Activated CD8-positive, alpha-beta memory T cell treated with anti-CD3 and anti-CD28 coated beads, Interleukin-2, amount 10 ng/mL, durations not matched to agents 7 days and 5 days (primary cell): ENCODE data around the gene SIK3. TPM values are rescaled to one million over a fixed set of nuclear protein-coding genes. Genes with fewer than 3 reads are reported as not detected.
A peak's percentile ranks its signal among the peaks of the same experiment; 100 is the strongest.

Experiments
- ATAC-seq: fragments of 150-1000 bp; cut with Tn5 transposase; one replicate; pipeline ENCODE4 v1.10.0; 2021; ENCODE audit warnings: moderate library complexity
- CTCF ChIA-PET: fragments of 350-600 bp; sonication (Branson Sonifier 250); formaldehyde crosslinking; loops from one replicate; lab custom pipeline; 2021; ENCODE audit warnings: antibody characterized with exemption; lab: Charles Lee
- DNase-seq: peaks from one replicate; pipeline ENCODE4 v3.0.0-alpha.2; 2020
- H3K27ac Mint-ChIP-seq: one replicate; pipeline ENCODE4 v1.8.0; 2021; ENCODE audit warnings: mild to moderate bottlenecking, mixed read lengths
- H3K27me3 Mint-ChIP-seq: one replicate; pipeline ENCODE4 v1.8.0; 2021; ENCODE audit warnings: mixed read lengths
- H3K36me3 Mint-ChIP-seq: one replicate; pipeline ENCODE4 v1.8.0; 2021; ENCODE audit warnings: mild to moderate bottlenecking, mixed read lengths
- H3K4me1 Mint-ChIP-seq: one replicate; pipeline ENCODE4 v1.8.0; 2021; ENCODE audit warnings: mixed read lengths
- H3K4me3 Mint-ChIP-seq: one replicate; pipeline ENCODE4 v1.8.0; 2021; ENCODE audit warnings: mild to moderate bottlenecking, moderate library complexity, mixed read lengths
- H3K9me3 Mint-ChIP-seq: one replicate; pipeline ENCODE4 v1.8.0; 2022; ENCODE audit warnings: low read depth, mixed read lengths
- total RNA-seq, 2 experiments: library from RNA; stranded (reverse); gene quantifications; one replicate each; pipeline ENCODE4 v1.2.3, GENCODE V29; 2021

The SIK3 gene
- total RNA-seq, 2 experiments from 2014 or later: 31.0 to 38.3 TPM

GRCh38 chr11:117097389-117098268, 599 bp downstream of the SIK3 start:
- H3K36me3 Mint-ChIP-seq: peaks cover 5% of the 10 kb centered on the region
- ATAC-seq: peak; percentile 22
- CTCF ChIA-PET: interaction anchor here (0.6 to 4.3 kb wide), 14 partner anchors 8 to 310 kb away, joined by 3 to 24 read pairs (median 4); partner anchors contain the start of genes APOA5, PAFAH1B2 and ZPR1
- peak overlapping the region; percentile 90 for H3K27ac Mint-ChIP-seq
- peaks cover 52% of the 10 kb centered on the region for H3K4me1 Mint-ChIP-seq
- no peaks in the 10 kb centered on the region for H3K27me3 Mint-ChIP-seq
- H3K4me3 Mint-ChIP-seq: peak overlapping the region; percentile 86
- DNase-seq: peak; percentile 51
- H3K9me3 Mint-ChIP-seq: no peaks in the 10 kb centered on the region

- peak overlapping the region; percentile 86 for H3K4me3 Mint-ChIP-seq
- H3K9me3 Mint-ChIP-seq: peaks cover 3% of the 10 kb centered on the region
- H3K27ac Mint-ChIP-seq: peak overlapping the region; percentile 90
- DNase-seq: no peak
- peaks cover 11% of the 10 kb centered on the region for H3K36me3 Mint-ChIP-seq
- no peaks in the 10 kb centered on the region for H3K27me3 Mint-ChIP-seq
- H3K4me1 Mint-ChIP-seq: peaks cover 58% of the 10 kb centered on the region
- CTCF ChIA-PET: interaction anchor here (0.8 to 4.3 kb wide), 12 partner anchors 9 to 305 kb away, joined by 3 to 24 read pairs (median 4); partner anchors contain the start of genes APOA5 and PAFAH1B2
- no peak for ATAC-seq
These were observed 1.2 kb downstream of the SIK3 start for GRCh38 chr11:117097014-117097388.

GRCh38 chr11:117096201-117096991, 1.8 kb downstream of the SIK3 start:
- ATAC-seq: peak; percentile 8
- H3K36me3 Mint-ChIP-seq: peaks cover 17% of the 10 kb centered on the region
- peak overlapping the region; percentile 86 for H3K4me3 Mint-ChIP-seq
- peaks cover 4% of the 10 kb centered on the region for H3K9me3 Mint-ChIP-seq
- H3K4me1 Mint-ChIP-seq: peaks cover 64% of the 10 kb centered on the region
- CTCF ChIA-PET: interaction anchor here (0.8 to 4.3 kb wide), 13 partner anchors 10 to 309 kb away, joined by 3 to 24 read pairs (median 4); partner anchors contain the start of genes APOA5, PAFAH1B2 and ZPR1
- peak; percentile 57 for DNase-seq
- H3K27me3 Mint-ChIP-seq: no peaks in the 10 kb centered on the region
- H3K27ac Mint-ChIP-seq: peak overlapping the region; percentile 90

- H3K4me3 Mint-ChIP-seq: peak overlapping the region; percentile 86
- peaks cover 4% of the 10 kb centered on the region for H3K9me3 Mint-ChIP-seq
- H3K4me1 Mint-ChIP-seq: peaks cover 69% of the 10 kb centered on the region
- peaks cover 19% of the 10 kb centered on the region for H3K36me3 Mint-ChIP-seq
- DNase-seq (no peak), ATAC-seq (peak; percentile 3)
- no peaks in the 10 kb centered on the region for H3K27me3 Mint-ChIP-seq
- H3K27ac Mint-ChIP-seq: peak overlapping the region; percentile 90
- CTCF ChIA-PET: interaction anchor here (1.0 to 2.6 kb wide), 10 partner anchors 10 to 308 kb away, joined by 3 to 9 read pairs (median 4); partner anchors contain the start of genes PAFAH1B2 and ZPR1
These were observed 2.7 kb downstream of the SIK3 start for GRCh38 chr11:117095284-117096161.

GRCh38 chr11:117094776-117095175, 3.5 kb downstream of the SIK3 start:
- CTCF ChIA-PET: interaction anchor here (0.7 to 2.6 kb wide), 9 partner anchors 11 to 307 kb away, joined by 3 to 9 read pairs (median 4); partner anchors contain the start of gene ZPR1
- Mint-ChIP-seq H3K4me1 (peaks cover 74% of the 10 kb centered on the region), H3K4me3 (peak overlapping the region; percentile 50), H3K27ac (peak overlapping the region; percentile 90), H3K9me3 (peaks cover 4% of the 10 kb centered on the region), H3K27me3 (no peaks in the 10 kb centered on the region), H3K36me3 (peaks cover 23% of the 10 kb centered on the region)
- ATAC-seq (no peak), DNase-seq (no peak)

GRCh38 chr11:117092951-117093590, 5.2 kb downstream of the SIK3 start:
- CTCF ChIA-PET: interaction anchor here (1.2 to 2.6 kb wide), 6 partner anchors 10 to 257 kb away, joined by 3 to 8 read pairs (median 4); no protein-coding TSS in a partner anchor
- no peak for DNase-seq
- Mint-ChIP-seq H3K4me3 (peak overlapping the region; percentile 74), H3K4me1 (peaks cover 70% of the 10 kb centered on the region), H3K27me3 (no peaks in the 10 kb centered on the region), H3K36me3 (peaks cover 23% of the 10 kb centered on the region), H3K27ac (peak overlapping the region; percentile 83), H3K9me3 (peaks cover 4% of the 10 kb centered on the region)
- ATAC-seq: peak; percentile 40

- ATAC-seq (no peak), DNase-seq (no peak)
- CTCF ChIA-PET: interaction anchor here (1.2 to 2.1 kb wide), 4 partner anchors 8 to 256 kb away, joined by 3 to 5 read pairs (median 3); no protein-coding TSS in a partner anchor
- peaks cover 77% of the 10 kb centered on the region for H3K4me1 Mint-ChIP-seq
- peaks cover 23% of the 10 kb centered on the region for H3K36me3 Mint-ChIP-seq
- peak overlapping the region; percentile 83 for H3K27ac Mint-ChIP-seq
- no peak overlapping the region for H3K4me3 Mint-ChIP-seq
- peaks cover 4% of the 10 kb centered on the region for H3K9me3 Mint-ChIP-seq
- H3K27me3 Mint-ChIP-seq: no peaks in the 10 kb centered on the region
These were observed 6.3 kb downstream of the SIK3 start for GRCh38 chr11:117091753-117092477.

- Mint-ChIP-seq H3K27me3 (no peaks in the 10 kb centered on the region), H3K9me3 (peaks cover 4% of the 10 kb centered on the region), H3K4me3 (no peak overlapping the region), H3K4me1 (peaks cover 62% of the 10 kb centered on the region), H3K27ac (no peak overlapping the region), H3K36me3 (peaks cover 23% of the 10 kb centered on the region)
- CTCF ChIA-PET: interaction anchor here (0.7 kb wide), 1 partner anchor 210 kb away, joined by 3 read pairs; no protein-coding TSS in a partner anchor
- ATAC-seq: no peak
- no peak for DNase-seq
These were observed 8.0 kb downstream of the SIK3 start for GRCh38 chr11:117090111-117090706.

GRCh38 chr11:117089685-117090084, 8.5 kb downstream of the SIK3 start:
- Mint-ChIP-seq H3K4me3 (no peak overlapping the region), H3K9me3 (peaks cover 4% of the 10 kb centered on the region), H3K36me3 (peaks cover 23% of the 10 kb centered on the region), H3K27ac (no peak overlapping the region), H3K27me3 (no peaks in the 10 kb centered on the region), H3K4me1 (peaks cover 57% of the 10 kb centered on the region)
- CTCF ChIA-PET: interaction anchor here (0.7 to 1.8 kb wide), 2 partner anchors 210 to 299 kb away, joined by 3 to 5 read pairs; partner anchors contain the start of gene APOA5
- no peak for DNase-seq
- ATAC-seq: no peak

- DNase-seq: no peak
- Mint-ChIP-seq H3K27me3 (no peaks in the 10 kb centered on the region), H3K4me1 (peaks cover 40% of the 10 kb centered on the region), H3K36me3 (peaks cover 18% of the 10 kb centered on the region), H3K4me3 (no peak overlapping the region), H3K9me3 (peaks cover 4% of the 10 kb centered on the region), H3K27ac (no peak overlapping the region)
- CTCF ChIA-PET: no interaction called here
- peak; percentile 45 for ATAC-seq
These were observed 10.8 kb downstream of the SIK3 start for GRCh38 chr11:117087446-117087845.

GRCh38 chr11:117084992-117085391, 13.2 kb downstream of the SIK3 start:
- no peak overlapping the region for H3K27ac Mint-ChIP-seq
- CTCF ChIA-PET: interaction anchor here (2.1 kb wide), 1 partner anchor 10 kb away, joined by 7 read pairs; no protein-coding TSS in a partner anchor

More at GRCh38 chr11:117084992-117085391, 13.2 kb downstream of the SIK3 start:
- H3K9me3 Mint-ChIP-seq: no peaks in the 10 kb centered on the region
- no peaks in the 10 kb centered on the region for H3K27me3 Mint-ChIP-seq
- peaks cover 25% of the 10 kb centered on the region for H3K4me1 Mint-ChIP-seq
- ATAC-seq (no peak), DNase-seq (no peak)
- peaks cover 12% of the 10 kb centered on the region for H3K36me3 Mint-ChIP-seq
- no peak overlapping the region for H3K4me3 Mint-ChIP-seq
